Endometrial microvascular endothelial cells (primary cell): ENCODE measurements around the gene KLK10. TPM values are rescaled to one million over a fixed set of nuclear protein-coding genes. Genes with fewer than 3 reads are reported as not detected.
"Not testable (repeated sequence)": the region's sequence is repeated elsewhere in the genome, so short reads cannot be mapped to it uniquely, and the experiment has no call there.

ENCODE experiments used
- in situ Hi-C: cut with HindIII; loops from 2 replicates; pipeline ENCODE4 v1.10.0; 2017; ENCODE audit warnings: low sequenced_read_pairs, low pct_unique_long_range_greater_than_20kb; ENCODE audit errors: inconsistent ontology term
- total RNA-seq: library from RNA; depleted of rRNA; stranded (reverse); fragments of >200 nt; gene quantifications from one replicate; pipeline ENCODE4 v1.2.3, GENCODE V29; 2015; ENCODE audit errors: inconsistent ontology term

KLK10 gene
- total RNA-seq, 1 donor from 2014 or later = not detected

GRCh38 chr19:51006406-51006805, 13.1 kb downstream of the KLK10 start:
- in situ Hi-C loops = no loop called here

- in situ Hi-C loops = no loop called here
Observed at GRCh38 chr19:51005248-51005647, 14.3 kb downstream of the KLK10 start.

- in situ Hi-C loops = no loop called here
Observed at GRCh38 chr19:51003316-51003715, 16.2 kb downstream of the KLK10 start.

GRCh38 chr19:51002542-51003311, 16.8 kb downstream of the KLK10 start:
- in situ Hi-C loops = no loop called here

GRCh38 chr19:51002089-51002532, 17.4 kb downstream of the KLK10 start:
- in situ Hi-C loops = no loop called here

- in situ Hi-C loops = no loop called here
Observed at GRCh38 chr19:51001515-51001914, 18.0 kb downstream of the KLK10 start, which contains the start of gene KLK8. Gene KLK8 (minus strand): TSS chr19:51001604. CDS start chr19:51001167, 437 bp downstream.

- in situ Hi-C loops = no loop called here
Observed at GRCh38 chr19:51000981-51001380, 18.5 kb downstream of the KLK10 start.

- in situ Hi-C loops = no loop called here
Observed at GRCh38 chr19:51000426-51000825, 19.1 kb downstream of the KLK10 start.

- in situ Hi-C loops = no loop called here
Observed at GRCh38 chr19:50998686-50999085, 20.8 kb downstream of the KLK10 start.

GRCh38 chr19:50998061-50998460, 21.4 kb downstream of the KLK10 start:
- in situ Hi-C loops = no loop called here

GRCh38 chr19:50994129-50994528, 25.4 kb downstream of the KLK10 start:
- in situ Hi-C loops = no loop called here

- in situ Hi-C loops = no loop called here
Observed at GRCh38 chr19:50992666-50993035, 26.9 kb downstream of the KLK10 start.

GRCh38 chr19:50984416-50984815, 35.1 kb downstream of the KLK10 start:
- in situ Hi-C loops = not testable (repeated sequence)

GRCh38 chr19:50983625-50984292, 35.8 kb downstream of the KLK10 start, which contains the start of gene KLK7:
Gene KLK7 (minus strand): TSS chr19:50983917. CDS start chr19:50982399, 1,518 bp downstream.
- in situ Hi-C loops = no loop called here

GRCh38 chr19:50982186-50982585, 37.3 kb downstream of the KLK10 start:
- in situ Hi-C loops = no loop called here

- in situ Hi-C loops = no loop called here
Observed at GRCh38 chr19:50981587-50982146, 37.8 kb downstream of the KLK10 start.

GRCh38 chr19:50980208-50980607, 39.3 kb downstream of the KLK10 start:
- in situ Hi-C loops = no loop called here

- in situ Hi-C loops = no loop called here
Observed at GRCh38 chr19:50979758-50980157, 39.8 kb downstream of the KLK10 start.

- in situ Hi-C loops = no loop called here
Observed at GRCh38 chr19:50978772-50979390, 40.6 kb downstream of the KLK10 start.
